Measurements from ENCODE around the gene CDK2.

- TF ChIP-seq POLR2A (IDR thresholded peaks at IDR 0.05) (no peak), CTCF (IDR thresholded peaks at IDR 0.05) (no peak)
These were observed 7.7 kb downstream of the CDK2 start for GRCh38 chr12:55974308-55974730.

All from lower leg skin (tissue), 3 donors.